Measurements from ENCODE around the gene NSL1.

NSL1 gene

DNA sequence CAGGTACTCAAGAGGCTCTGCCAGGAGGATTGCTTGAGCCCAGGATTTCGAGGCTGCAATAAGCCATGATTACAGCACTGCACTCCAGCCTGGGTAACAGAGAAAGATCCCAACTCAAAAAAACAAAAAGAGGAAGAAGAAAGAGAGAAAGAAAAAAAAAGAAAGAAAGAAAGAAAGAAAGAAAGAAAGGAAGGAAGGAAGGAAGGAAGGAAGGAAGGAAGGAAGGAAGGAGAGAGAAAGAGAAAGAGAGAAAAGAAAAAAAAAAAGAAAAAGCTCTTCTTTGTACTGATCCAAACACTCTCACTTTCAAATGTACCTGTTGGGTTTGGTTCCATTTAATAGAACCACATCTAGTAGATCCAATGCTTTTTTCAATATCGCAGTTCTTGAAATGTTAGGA lies 103.8 kb downstream of the NSL1 start:
- no peak for DNase-seq (ENCODE audit: low read depth in 1 of 2, low spot score in 1 of 2)

- DNase-seq (ENCODE audit: low read depth in 1 of 2, low spot score in 1 of 2): no peak
Observed at GRCh38 chr1:212686591-212686990, 105.0 kb downstream of the NSL1 start.

- DNase-seq (ENCODE audit: low read depth in 1 of 2, low spot score in 1 of 2): no peak
Observed at GRCh38 chr1:212686069-212686468, 105.5 kb downstream of the NSL1 start.

GRCh38 chr1:212685429-212685828 lies 106.1 kb downstream of the NSL1 start:
- DNase-seq (ENCODE audit: low read depth in 1 of 2, low spot score in 1 of 2): no peak

- no peak for DNase-seq (ENCODE audit: low read depth in 1 of 2, low spot score in 1 of 2)
Observed at GRCh38 chr1:212684521-212685090, 107.0 kb downstream of the NSL1 start.

GRCh38 chr1:212684076-212684475 lies 107.5 kb downstream of the NSL1 start:
- DNase-seq (ENCODE audit: low read depth in 1 of 2, low spot score in 1 of 2): no peak

DNA sequence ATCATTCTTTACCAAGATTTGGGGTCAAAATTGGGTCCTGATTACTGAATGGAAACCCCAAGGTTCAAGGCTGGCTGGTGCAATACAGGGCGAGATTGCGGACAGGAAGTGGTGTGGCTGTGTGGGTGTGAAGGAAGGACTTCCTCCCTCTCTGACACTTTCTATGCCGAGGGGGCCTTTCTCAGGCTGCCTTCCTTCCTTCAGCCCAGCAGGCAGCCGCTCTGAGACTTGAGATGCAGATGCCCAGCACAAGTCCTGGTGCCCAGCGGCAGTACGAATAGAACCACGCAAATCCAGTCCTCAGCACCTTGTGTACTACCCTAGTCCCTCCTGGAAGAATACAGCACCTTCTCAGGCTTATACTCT lies 108.2 kb downstream of the NSL1 start:
- peak in 1 of 2 donors; percentile 16 for DNase-seq (ENCODE audit: low read depth in 1 of 2, low spot score in 1 of 2)

GRCh38 chr1:212680680-212681389 lies 110.7 kb downstream of the NSL1 start:
- no peak for DNase-seq (ENCODE audit: low read depth in 1 of 2, low spot score in 1 of 2)

DNA sequence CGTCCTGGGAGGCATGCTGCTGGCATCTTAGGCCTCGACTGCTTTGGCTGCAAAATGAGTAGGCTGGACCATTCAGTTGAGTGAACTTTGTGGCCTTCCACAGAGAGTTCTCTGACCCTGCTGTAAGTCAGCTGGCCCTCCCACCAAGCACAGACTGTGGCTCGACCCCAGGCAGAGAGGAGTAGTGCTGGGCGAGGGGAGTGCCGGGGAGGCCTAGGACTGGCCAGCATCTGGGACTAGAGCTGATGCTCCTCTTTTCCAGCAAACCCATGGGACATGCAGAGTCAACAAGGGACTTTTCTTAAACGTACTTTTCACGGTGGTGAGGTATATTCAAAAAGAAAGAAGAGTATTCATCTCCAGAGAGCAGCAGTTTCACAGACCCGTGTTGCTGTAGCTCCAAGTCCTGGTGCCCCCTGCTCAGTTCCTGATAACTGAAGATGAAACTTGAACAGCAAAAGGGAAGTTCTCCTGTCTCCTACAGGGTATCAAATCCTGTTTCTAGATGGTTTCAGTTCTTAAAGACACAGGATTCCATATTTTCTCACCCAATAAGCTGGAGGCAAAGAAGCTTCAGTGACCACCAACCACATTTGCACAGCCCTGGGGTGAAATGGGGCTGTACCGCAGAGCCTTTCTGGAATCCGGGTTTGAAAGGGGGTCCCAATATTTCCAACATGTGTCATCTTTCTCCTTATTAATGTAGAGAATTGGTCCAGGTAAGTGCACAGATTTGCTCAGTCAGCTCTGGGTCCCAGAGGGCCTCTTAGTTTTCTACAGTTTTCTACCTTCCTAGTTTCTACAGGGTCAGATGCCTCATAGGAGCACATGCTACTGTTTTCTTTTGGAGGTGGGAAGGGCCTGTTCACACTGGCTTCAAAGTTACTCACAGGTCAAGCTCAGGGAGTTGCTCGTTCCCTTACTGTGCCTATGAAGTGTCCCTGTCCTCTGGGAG lies 112.8 kb downstream of the NSL1 start:
- DNase-seq (ENCODE audit: low read depth in 1 of 2, low spot score in 1 of 2): no peak

GRCh38 chr1:212677573-212677972 lies 114.0 kb downstream of the NSL1 start:
- no peak for DNase-seq (ENCODE audit: low read depth in 1 of 2, low spot score in 1 of 2)

- no peak for DNase-seq (ENCODE audit: low read depth in 1 of 2, low spot score in 1 of 2)
Observed at GRCh38 chr1:212677136-212677535, 114.4 kb downstream of the NSL1 start.
